Tibial nerve (tissue), 4 donors: Measurements from ENCODE around the gene HECTD4. TPM values are rescaled to one million over a fixed set of nuclear protein-coding genes. Genes with fewer than 3 reads are reported as not detected.
"Not testable (repeated sequence)": the region's sequence is repeated elsewhere in the genome, so short reads cannot be mapped to it uniquely, and the experiment has no call there.

ENCODE experiments used
- DNase-seq, 2 donors: peaks; one replicate each; pipeline ENCODE4 v3.0.0-alpha.2; 2019; ENCODE audit warnings: low spot score in 2 of 2
- H3K27ac ChIP-seq, 4 donors: fragments of 200-600 bp; sonication (generic) in 3 of 4; one replicate each; pipeline ENCODE4 v1.5.1; 2017 to 2019; ENCODE audit warnings: mild to moderate bottlenecking in 1 of 4
- H3K27me3 ChIP-seq, 2 donors: fragments of 200-600 bp; sonication (generic) in 1 of 2; one replicate each; pipeline versions ENCODE4 v1.5.1 to v1.6.0; 2017 to 2019
- H3K36me3 ChIP-seq, 3 donors: fragments of 200-600 bp; sonication (generic); one replicate each; pipeline ENCODE4 v1.5.1; 2018 to 2019
- H3K4me1 ChIP-seq, 4 donors: fragments of 200-600 bp; sonication (generic) in 3 of 4; one replicate each; pipeline ENCODE4 v1.5.1; 2017 to 2019
- H3K4me3 ChIP-seq, 4 donors: fragments of 200-600 bp; sonication (generic) in 3 of 4; one replicate each; pipeline ENCODE4 v1.5.1; 2017 to 2019; ENCODE audit warnings: mild to moderate bottlenecking in 1 of 4, moderate library complexity in 1 of 4
- H3K9me3 ChIP-seq, 4 donors: fragments of 200-600 bp; sonication (generic) in 3 of 4; one replicate each; pipeline ENCODE4 v1.5.1; 2017 to 2019
- EP300 ChIP-seq, 2 donors: sonication (generic); formaldehyde crosslinking; IDR thresholded peaks; one replicate each; pipeline ENCODE4 v1.6.1; 2017; ENCODE audit warnings: antibody characterized with exemption in 2 of 2, mild to moderate bottlenecking in 1 of 2
- POLR2A ChIP-seq, 2 donors: fragments of 450-650 bp; IDR thresholded peaks; one replicate each; pipeline ENCODE4 v1.6.1; 2017; ENCODE audit warnings: antibody characterized with exemption in 2 of 2, mild to moderate bottlenecking in 2 of 2, moderate library complexity in 2 of 2
- WGBS, 2 donors: methylation state at CpG; one replicate each; pipeline ENCODE4 v1.1.5; 2018; 5-methylcytosine and 5-hydroxymethylcytosine counted together
- total RNA-seq, 4 donors: library from RNA; depleted of rRNA; stranded (reverse); fragments of >200 nt; gene quantifications; one replicate each; pipeline ENCODE4 v1.1.0, GENCODE V29; 2016
- TF ChIP-seq, protein P1 (sequence below), 5 experiments: fragments of 200-600 bp in 3 of 5; fragments of 450-650 bp in 2 of 5; sonication (generic) in 3 of 5; IDR thresholded peaks; one replicate each; pipeline ENCODE4 v1.5.1; 2016 to 2019; ENCODE audit warnings: antibody characterized with exemption in 5 of 5, mild to moderate bottlenecking in 3 of 5, moderate library complexity in 2 of 5

Gene HECTD4
- total RNA-seq, 4 donors from 2014 or later = 43.0 to 70.5 (median 58.5) TPM

DNA sequence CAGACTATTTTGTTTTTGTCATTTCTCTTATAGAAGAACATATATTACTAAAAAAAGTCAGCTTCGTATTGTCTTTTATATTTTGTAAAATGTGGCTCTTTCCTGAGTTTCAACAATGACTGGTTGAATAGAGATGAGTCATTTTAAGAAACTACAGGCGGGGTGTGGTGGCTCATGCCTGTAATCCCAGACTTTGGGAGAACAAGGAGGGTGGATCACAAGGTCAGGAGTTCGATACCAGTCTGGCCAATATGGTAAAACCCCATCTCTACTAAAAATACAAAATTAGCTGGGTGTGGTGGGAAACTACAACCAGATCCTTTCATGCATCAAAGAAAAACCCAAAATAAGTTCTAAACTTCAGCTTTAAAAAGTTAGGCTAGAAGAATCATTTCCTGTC, 28.8 kb downstream of the HECTD4 start:
- no peak overlapping the region for H3K4me3 ChIP-seq
- 81 to 82% methylated on average over 3 of the region's 3 CpGs for WGBS, 2 donors
- DNase-seq = no peak
- H3K4me1 ChIP-seq = peaks cover 0 to 42% (median 0%) of the 10 kb centered on the region in 4 donors
- no peak overlapping the region for H3K27ac ChIP-seq
- H3K27me3 ChIP-seq = no peaks in the 10 kb centered on the region
- TF ChIP-seq POLR2A (IDR thresholded peaks at IDR 0.05) = no peak
- no peak for TF ChIP-seq EP300 (IDR thresholded peaks at IDR 0.05)
- TF ChIP-seq, protein P1, sequence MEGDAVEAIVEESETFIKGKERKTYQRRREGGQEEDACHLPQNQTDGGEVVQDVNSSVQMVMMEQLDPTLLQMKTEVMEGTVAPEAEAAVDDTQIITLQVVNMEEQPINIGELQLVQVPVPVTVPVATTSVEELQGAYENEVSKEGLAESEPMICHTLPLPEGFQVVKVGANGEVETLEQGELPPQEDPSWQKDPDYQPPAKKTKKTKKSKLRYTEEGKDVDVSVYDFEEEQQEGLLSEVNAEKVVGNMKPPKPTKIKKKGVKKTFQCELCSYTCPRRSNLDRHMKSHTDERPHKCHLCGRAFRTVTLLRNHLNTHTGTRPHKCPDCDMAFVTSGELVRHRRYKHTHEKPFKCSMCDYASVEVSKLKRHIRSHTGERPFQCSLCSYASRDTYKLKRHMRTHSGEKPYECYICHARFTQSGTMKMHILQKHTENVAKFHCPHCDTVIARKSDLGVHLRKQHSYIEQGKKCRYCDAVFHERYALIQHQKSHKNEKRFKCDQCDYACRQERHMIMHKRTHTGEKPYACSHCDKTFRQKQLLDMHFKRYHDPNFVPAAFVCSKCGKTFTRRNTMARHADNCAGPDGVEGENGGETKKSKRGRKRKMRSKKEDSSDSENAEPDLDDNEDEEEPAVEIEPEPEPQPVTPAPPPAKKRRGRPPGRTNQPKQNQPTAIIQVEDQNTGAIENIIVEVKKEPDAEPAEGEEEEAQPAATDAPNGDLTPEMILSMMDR (IDR thresholded peaks at IDR 0.05) = no peak
- no peaks in the 10 kb centered on the region for H3K9me3 ChIP-seq
- no peaks in the 10 kb centered on the region for H3K36me3 ChIP-seq

DNA sequence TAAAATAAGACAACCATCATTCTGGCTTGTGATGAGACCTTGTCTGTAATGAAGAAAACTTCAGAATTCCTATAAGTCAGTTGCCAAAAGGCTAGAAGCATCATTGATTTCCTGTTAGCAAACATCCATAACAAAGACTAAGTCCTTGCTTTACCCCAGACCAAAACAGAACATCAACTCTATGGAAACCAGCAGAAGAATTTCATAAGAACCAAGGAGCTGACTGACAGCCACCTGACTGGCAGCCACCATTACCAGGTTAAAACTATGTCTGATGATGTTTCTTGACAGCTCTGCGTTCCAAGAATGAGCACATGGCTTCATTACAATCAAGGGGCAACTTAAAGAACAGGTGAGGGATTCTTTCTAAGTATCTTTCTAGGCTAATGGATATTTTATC, 29.3 kb downstream of the HECTD4 start:
- DNase-seq = no peak
- H3K27ac ChIP-seq = no peak overlapping the region
- no peaks in the 10 kb centered on the region for H3K36me3 ChIP-seq
- no peaks in the 10 kb centered on the region for H3K9me3 ChIP-seq
- H3K4me3 ChIP-seq = no peak overlapping the region
- TF ChIP-seq POLR2A (IDR thresholded peaks at IDR 0.05) (no peak), EP300 (IDR thresholded peaks at IDR 0.05) (no peak)
- TF ChIP-seq, protein P1 (IDR thresholded peaks at IDR 0.05) = no peak
- WGBS, 2 donors = 94 to 100% methylated on average over 1 of the region's 1 CpG
- H3K27me3 ChIP-seq = no peaks in the 10 kb centered on the region
- peaks cover 0 to 46% (median 0%) of the 10 kb centered on the region in 4 donors for H3K4me1 ChIP-seq

DNA sequence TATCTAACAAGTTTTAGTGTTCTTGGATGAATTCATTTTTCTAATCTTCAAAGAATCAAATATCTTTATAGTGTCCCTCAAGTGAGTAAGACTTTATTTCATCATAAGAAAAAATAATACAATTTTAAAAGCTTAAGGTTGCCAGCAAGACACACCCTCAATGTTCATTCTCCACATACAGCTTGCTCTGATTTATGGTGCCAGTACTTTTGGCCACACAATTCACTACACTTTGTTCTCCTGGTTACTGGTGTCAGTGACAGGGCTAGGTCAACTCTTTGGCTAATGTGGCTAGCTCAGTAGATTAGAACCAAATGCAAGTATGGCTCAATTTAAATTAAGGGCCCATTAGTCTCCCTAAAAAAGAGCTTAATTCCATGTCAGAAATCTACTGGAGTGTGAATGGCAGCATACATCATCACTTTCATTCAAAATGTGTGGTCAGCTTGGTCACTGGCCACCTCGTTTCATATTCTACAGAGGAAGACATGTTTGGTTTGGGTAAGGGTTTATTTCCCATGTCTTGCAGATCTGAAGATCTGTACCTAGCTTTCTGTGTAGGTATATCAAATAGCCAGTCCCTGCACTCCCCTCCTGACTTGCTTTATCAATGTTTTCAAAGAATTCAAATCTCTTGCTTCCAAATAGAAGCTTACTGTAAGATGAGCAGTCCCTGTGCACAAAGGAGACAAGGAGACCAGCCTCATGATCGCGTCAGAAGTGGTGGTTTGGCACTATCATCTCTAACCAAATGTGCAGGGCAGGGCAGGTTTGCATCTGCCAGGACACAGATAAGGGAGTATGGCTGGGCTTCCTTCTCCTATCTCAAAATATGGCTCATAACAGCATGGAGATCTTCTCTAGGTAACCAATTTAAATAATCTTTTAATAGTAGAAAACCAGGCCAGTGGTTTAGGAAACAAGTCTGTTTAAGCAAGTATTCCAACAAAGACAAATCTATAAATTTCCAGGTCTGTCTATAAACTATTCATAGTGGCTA, 31.3 kb downstream of the HECTD4 start:
- H3K36me3 ChIP-seq = no peaks in the 10 kb centered on the region
- H3K9me3 ChIP-seq = no peaks in the 10 kb centered on the region
- WGBS, 2 donors = 68% methylated on average over 3 of the region's 3 CpGs
- DNase-seq = no peak
- no peak overlapping the region for H3K27ac ChIP-seq
- H3K27me3 ChIP-seq = no peaks in the 10 kb centered on the region
- TF ChIP-seq, protein P1 (IDR thresholded peaks at IDR 0.05) = no peak
- TF ChIP-seq EP300 (IDR thresholded peaks at IDR 0.05) (no peak), POLR2A (IDR thresholded peaks at IDR 0.05) (no peak)
- no peak overlapping the region for H3K4me3 ChIP-seq
- peaks cover 0 to 50% (median 0%) of the 10 kb centered on the region in 4 donors for H3K4me1 ChIP-seq

DNA sequence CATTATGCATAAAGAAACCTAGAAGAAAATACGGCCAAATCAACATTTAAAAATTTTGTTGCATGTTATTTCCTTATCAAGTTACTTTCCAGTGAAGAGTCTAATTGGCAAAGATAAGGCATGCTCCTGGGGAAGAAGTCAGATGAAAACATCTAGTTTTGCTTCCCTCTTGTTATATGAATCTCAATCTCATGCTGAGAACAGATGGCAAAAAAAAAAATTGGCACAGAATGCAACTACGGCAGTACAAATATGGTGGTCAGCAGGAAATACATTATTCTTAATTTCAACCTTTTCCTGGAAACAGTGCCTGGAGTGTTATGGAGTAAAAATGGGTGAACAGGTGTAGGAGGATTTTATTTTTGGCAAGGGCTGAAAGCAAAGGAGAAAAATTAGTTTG, 32.8 kb downstream of the HECTD4 start:
- Histone ChIP-seq H3K36me3 (no peaks in the 10 kb centered on the region), H3K27me3 (no peaks in the 10 kb centered on the region), H3K9me3 (no peaks in the 10 kb centered on the region), H3K27ac (no peak overlapping the region), H3K4me1 (peaks cover 0 to 52% (median 0%) of the 10 kb centered on the region in 4 donors), H3K4me3 (no peak overlapping the region)
- no peak for DNase-seq
- TF ChIP-seq POLR2A (IDR thresholded peaks at IDR 0.05) = no peak
- TF ChIP-seq, protein P1 (IDR thresholded peaks at IDR 0.05) = no peak
- no peak for TF ChIP-seq EP300 (IDR thresholded peaks at IDR 0.05)
- WGBS, 2 donors = 59 to 63% methylated on average over 2 of the region's 2 CpGs

DNA sequence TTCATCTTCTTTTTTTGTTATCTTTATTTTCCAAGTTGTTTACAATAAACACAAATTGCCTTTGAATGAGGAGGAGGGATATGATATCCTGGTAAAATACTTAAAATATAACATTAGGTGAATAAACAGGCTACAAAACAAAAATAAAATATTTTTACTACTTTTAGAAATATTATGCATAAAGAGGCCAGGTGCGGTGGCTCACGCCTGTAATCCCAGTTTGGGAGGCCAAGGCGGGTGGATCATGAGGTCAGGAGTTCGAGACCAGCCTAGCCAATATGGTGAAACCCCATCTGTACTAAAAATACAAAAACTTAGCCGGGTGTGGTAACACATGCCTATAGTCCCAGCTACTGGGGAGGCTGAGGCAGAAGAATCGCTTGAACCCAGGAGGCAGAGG, 33.3 kb downstream of the HECTD4 start:
- not testable (repeated sequence) for H3K36me3 ChIP-seq, H3K4me3 ChIP-seq, H3K27me3 ChIP-seq, H3K9me3 ChIP-seq, DNase-seq, H3K27ac ChIP-seq
- peaks cover 0 to 55% (median 0%) of the 10 kb centered on the region in 4 donors for H3K4me1 ChIP-seq
- WGBS, 2 donors = 94 to 96% methylated on average over 6 of the region's 6 CpGs
